HG02870 (cell line): Measurements from ENCODE around the gene SPSB2.
A peak's percentile ranks its signal among the peaks of the same experiment; 100 is the strongest.
"Not testable (repeated sequence)": the region's sequence is repeated elsewhere in the genome, so short reads cannot be mapped to it uniquely, and the experiment has no call there.

Source experiments
- ATAC-seq: cut with Tn5 transposase; IDR thresholded peaks from one replicate; pipeline ENCODE4 v1.9.1; 2021; ENCODE audit warnings: mild to moderate bottlenecking, moderate library complexity; ENCODE audit not compliant: unreplicated experiment

Gene SPSB2

DNA sequence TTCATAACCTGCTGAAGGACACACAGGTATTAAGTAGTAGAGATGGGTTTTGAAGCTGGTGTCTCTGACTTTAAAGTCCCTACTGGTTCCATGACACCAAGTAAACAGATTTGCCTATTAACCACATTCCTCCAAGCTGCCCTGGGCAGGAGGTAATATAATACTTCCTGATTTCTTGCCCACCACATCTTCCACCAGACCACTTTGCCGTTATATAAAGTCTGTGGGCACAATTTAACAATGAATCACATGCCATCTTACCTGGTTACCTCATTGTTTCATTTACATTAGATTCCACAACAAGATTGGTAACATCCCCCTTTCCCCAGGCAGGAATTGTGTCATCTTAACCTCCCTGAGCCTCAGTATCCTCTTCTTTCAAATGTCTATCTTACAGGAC is 30.6 kb upstream of the SPSB2 start:
- ATAC-seq: no peak

DNA sequence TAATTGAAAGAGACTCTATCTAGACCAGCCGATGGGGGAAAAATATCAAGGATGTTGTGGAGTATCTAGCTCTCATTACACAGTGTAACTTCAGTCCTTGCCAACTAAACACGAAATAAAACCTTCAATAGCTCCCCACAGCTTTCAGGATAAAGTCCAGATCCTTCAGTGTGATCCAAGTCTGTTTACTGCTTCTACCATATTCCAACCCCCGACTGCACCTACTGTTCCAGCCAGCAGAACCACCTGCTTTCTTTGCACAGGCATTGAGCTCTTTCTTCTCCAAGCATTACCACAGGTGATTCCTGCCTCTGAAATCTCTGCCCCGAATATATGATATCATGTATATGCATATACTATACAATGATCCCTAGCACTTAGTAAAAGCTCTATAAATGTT is 29.3 kb upstream of the SPSB2 start:
- ATAC-seq: no peak

DNA sequence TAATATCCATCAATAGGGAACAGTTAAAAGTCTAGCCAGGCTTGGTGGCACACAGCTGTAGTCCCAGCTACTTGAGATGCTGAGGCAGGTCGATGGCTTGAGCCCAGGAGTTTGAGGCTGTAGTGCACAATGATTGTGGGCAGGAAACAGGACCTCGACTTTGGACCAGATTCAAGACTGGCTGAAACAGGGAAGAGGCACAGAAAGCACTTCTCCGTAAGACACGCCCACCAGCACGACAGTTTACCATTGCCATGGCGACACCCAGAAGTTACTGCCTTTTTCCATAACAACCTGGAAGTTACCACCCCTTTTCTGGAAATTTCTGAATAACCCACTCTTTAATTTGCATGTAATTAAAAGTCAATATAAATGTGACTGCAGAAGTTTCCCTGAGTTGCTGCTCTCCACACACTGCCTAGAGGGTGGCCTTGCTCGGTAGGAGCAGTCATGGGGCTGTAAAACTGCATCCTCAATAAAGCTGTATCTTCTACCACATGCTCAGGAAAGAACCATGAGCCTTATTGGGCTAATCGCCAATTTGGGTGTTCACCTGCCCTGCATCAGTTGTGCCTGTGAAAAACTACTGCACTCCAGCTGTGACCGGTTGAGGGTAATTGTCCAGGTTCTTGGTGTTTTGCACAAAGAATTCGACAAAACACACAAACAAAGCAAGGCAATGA is 26.9 kb upstream of the SPSB2 start:
- no peak for ATAC-seq

DNA sequence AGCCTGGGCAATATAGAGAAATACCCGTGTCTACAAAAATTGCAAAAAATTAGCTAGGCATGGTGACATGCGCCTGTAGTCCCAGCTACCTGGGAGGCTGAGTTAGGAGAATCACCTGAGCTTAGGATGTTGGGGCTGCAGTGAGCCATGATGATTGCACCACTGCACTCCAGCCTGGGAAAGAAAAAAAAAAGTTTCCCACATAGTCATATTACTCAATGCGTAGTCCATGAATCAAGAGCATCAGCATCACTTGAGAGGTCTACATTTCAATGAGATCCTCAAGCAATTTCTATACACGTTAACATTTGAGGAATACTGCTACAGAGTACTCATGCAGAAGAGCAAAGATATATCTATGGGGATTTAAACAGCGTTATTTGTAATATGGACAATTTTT is 26.3 kb upstream of the SPSB2 start:
- ATAC-seq: no peak

DNA sequence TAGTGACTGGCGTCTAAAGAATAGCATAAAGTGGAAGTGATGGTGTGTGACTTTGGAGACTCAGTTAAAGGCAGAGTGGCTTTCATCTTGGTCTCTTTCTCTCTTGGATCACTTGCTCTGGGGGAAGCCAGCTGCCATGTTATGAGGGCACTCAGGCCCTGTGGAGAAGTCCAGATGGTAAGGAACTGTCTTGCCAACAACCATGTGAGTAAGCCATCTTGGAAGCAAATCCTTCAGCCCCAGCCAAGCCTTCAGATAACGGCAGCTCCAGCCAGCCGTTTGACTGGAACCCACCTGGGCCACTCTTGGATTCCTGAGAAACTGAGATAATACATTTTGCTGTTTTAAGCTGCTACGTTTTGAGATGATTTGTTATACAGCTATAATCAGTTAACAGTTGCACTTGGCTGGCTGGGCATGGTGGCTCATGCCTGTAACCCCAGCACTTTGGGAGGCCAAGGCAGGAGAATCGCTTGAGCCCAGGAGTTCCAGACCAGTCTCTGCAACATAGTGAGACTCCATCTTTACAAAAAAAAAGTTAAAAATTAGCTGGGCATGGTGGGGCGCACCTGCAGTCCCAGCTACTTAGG is 23.8 kb upstream of the SPSB2 start:
- no peak for ATAC-seq

DNA sequence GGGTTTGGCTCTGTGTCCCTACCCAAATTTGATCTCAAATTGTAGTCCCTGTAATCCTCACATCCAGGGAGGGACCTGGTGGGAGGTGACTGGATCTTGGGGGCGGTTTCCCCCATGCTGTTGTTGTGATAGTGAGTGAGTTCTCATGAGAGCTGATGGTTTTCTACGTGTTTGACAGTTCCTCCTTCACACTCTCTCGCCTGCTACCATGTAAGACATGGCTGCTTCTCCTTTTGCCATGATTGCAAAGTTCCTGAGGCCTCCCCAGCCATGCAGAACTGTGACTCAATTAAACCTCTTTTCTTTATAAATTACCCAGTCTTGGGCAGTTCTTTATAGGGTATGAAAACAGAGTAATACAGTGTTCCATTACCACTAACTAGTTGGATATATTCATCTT is 21.2 kb upstream of the SPSB2 start:
- no peak for ATAC-seq

DNA sequence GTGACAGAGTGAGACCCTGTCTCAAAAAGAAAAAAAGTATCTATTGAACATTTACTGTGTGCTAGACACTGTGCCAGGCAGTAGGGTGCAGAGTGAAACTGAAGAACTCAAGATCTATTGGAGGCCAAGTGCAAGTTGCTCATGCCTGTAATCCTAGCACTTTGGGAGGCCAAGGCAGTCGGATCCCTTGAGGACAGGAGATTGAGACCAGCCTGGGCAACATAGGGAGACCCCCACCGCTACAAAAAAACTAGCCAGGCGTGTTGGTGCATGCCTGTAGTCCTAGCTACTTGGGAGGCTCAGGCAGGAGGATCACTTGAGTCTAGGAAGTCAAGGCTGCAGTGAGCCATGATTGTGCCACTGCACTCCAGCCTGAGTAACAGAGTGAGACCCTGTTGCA is 19.6 kb upstream of the SPSB2 start:
- ATAC-seq: not testable (repeated sequence)

DNA sequence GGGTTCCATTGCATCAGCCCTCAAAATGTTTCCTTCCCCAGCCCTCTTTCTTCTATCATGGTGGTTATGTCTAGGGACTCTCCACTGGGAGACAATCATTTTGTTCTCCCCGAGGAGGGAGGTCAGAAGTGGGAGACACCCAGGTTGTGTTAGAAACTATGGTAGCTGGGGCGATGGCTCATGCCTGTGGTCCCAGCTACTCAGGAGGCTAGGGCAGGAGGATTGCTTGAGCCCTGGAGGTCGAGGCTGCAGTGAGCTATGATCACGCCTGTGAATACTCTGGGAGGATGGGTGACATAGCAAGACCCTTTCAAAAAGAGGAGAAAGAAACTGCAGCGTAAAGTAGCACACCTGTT is 18.5 kb upstream of the SPSB2 start:
- ATAC-seq: peak; percentile 8

DNA sequence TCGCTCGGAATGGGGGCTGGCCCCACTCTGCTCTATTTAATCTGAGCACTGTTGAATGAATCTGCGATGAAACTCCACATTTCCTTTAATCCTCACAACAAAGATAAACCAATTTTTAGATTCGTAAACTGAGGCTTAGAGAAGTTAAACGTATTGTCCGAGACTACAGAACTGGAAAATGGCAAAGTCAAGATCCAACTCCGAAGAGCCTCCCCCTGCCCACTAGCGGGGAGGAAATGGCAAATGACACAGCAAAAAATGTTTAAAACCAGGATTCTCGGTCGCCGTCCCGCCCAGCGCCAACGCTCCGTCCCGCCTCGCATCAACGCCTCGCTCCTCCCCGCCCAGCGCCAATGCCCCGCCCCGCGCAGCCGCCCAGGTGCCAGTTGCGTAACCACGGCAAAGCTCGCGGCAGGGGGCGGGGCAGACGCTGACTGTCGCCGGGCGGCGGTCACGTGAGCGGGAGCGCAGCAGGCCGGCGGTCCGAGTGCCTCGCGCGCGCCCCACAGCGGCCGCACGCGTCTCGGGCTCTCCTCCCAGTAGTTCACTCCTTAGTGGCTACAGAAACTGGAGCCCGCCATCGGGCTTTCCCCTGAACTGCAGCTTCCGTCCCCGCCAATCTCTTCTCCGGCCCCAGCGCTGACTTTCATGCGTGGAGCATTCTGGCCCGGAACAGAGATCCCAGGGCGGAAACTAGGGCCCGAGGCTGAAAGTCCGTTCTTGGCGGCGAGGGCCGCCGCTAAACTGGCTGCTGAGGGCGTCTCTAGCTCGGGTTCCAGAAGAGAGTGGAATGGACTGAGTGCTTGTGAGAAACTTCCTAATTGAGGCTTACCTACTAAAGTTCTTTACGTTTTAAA is 17.9 kb upstream of the SPSB2 start:
- peak; percentile 86 for ATAC-seq

DNA sequence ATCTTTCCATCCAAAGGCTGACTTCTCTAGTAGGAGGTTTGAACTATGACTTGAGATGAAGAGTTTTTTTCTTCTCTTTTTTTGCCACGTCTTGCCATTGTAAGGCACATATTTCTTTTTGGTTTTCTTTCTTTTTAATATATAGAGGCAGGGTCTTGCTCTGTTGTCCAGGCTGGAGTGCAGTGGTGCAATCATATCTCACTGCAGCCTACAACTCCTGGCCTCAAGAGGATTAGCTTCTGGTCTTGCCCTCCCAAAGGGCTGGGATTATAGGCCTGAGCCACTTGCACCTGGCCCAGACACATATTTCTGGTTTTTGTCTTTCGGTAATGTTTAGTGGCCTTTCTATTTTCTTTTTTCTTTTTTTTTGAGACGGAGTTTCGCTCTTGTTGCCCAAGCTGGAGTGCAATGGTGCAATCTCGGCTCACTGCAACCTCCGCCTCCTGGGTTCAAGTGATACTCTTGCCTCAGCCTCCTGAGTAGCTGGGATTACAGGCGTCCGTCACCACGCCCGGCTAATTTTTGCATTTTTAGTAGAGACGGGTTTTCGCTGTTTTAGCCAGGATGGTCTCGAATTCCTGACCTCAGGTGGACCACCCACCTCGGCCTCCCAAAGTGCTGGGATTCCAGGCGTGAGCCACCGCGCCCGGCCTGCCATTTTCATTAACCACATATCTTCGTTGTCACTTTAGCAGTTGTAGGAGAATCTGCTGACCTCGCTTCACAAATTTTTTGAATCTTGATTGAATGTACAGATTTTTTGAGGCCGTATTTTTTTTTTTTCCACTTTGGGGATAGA is 16.9 kb upstream of the SPSB2 start:
- ATAC-seq: not testable (repeated sequence)

DNA sequence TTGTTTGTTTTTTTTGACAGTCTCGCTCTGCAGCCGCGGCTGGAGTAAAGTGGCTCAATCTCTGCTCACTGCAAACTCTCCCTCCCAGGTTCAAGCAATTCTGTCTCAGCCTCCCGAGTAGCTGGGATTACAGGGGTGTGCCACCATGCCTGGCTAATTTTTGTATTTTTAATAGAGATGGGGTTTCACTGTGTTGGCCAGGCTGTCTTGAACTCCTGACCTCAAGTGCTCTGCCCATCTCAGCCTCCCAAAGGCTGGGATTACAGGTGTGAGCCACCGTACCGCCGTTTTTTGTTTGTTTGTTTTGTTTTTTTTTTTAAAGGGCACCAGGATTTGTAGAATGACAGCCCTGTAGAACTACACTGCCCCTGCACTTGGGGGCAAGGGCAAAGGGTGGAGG is 15.7 kb upstream of the SPSB2 start:
- not testable (repeated sequence) for ATAC-seq

DNA sequence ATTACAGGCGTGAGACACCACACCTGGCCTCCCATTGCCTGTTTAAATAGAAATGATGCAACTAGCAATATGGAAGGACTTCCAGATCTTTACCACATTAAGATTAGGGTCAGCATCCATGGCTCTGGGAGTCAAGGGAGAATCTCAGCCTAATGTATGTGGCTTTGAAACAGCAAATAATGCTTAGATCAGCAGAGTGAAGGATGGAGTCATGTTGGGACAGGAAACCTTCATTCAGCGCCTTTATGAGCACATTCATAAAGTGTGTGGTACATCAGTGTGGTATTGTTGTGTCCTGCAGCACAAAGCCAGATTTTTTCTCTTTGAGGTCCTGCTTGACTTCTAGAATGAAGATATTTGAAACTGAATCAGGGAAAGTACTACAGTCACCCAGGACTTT is 15.3 kb upstream of the SPSB2 start:
- no peak for ATAC-seq

DNA sequence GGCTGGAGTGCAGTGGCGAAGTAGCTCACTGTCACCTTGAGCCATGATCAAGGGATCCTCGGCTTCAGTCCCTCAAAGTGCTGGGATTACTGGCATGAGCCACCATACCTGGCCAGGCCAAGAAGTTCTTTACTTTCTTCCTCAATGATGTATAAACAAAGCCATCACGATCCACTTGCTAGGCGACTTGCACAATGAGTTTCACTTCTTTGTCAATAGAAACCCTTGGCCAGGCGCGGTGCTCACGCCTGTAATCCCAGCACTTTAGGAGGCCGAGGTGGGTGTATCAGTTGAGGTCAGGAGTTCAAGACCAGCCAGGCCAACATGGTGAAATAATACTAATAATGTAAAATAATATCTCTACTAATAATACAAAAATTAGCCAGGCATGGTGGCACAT is 14.4 kb upstream of the SPSB2 start:
- no peak for ATAC-seq

DNA sequence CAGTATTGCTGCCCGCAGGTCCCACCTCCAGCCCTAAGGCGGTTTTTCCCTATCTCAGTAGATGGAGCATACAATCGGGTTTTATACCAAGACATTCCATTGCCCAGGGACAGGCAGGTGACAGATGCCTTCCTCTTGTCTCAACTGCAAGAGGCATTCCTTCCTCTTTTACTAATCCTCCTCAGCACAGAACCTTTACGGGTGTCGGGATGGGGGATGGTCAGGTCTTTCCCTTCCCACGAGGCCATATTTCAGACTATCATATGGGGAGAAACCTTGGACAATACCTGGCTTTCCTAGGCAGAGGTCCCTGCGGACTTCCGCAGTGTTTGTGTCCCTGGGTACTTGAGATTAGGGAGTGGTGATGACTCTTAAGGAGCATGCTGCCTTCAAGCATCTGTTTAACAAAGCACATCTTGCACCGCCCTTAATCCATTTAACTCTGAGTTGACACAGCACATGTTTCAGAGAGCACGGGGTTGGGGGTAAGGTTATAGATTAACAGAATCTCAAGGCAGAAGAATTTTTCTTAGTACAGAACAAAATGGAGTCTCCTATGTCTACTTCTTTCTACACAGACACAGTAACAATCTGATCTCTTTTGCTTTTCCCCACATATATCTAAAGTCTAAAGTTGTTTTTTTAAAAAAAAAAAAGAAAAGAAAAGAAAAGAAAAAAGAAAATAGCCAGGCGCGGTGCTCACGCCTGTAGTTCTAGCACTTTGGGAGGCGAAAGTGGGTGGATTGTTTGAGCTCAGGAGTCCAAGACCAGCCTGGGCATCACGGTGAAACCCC is 13.3 kb upstream of the SPSB2 start:
- not testable (repeated sequence) for ATAC-seq

DNA sequence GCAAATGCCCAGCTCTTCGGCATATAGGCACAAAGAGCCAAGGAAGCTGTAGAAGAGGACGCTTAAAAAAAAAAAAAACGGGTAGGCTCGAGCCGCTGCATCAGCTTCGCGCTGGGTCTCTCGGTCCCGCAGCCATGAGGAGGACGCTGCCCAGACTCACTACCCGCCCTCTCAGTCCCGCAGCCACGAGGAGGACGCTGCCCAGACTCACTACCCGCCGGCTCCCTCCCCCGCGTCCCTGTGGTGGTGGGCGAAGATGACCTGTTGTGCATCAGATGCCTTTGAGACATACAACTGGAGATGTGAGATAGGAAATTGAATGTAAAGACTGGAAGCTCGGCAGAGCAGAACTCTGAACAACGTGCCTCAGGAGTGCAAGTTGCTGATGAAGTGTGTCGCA is 11.4 kb upstream of the SPSB2 start:
- no peak for ATAC-seq

DNA sequence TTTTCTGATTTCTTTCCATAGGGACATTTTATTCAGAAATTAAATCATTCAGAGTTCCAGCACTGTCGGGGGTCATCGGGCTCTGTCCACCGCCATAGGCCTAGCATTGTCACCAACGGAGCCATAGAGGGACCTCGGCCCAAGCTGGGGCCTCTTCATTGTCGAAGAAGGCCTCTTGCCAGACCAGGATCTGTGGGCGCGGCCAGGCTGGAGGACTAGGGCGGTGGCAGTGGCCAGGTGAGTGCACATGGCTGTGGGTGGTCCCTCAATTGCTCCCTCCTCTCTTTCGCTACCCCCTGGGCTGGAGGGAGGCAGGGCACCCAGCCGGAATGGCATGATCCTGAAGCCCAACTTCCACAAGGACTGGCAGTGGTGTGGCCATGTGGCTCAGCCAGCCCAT is 10.6 kb upstream of the SPSB2 start:
- no peak for ATAC-seq

DNA sequence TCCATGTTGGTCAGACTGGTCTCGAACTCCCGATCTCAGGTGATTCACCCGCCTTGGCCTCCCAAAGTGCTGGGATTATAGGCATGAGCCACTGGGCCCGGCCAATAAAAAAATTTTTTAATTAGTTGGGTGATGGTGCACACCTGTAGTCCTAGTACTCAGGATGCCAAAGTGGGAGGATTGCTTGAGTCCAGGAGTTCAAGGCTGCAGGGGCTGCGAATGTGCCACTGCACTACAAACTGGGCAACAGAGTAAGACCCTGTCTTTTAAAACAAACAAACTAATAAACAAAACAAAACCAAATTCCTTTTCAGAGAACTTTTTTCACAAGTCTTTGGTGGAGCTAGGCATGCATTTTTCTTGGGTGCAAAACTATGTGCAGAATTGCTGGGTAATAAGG is 10.1 kb upstream of the SPSB2 start:
- no peak for ATAC-seq

DNA sequence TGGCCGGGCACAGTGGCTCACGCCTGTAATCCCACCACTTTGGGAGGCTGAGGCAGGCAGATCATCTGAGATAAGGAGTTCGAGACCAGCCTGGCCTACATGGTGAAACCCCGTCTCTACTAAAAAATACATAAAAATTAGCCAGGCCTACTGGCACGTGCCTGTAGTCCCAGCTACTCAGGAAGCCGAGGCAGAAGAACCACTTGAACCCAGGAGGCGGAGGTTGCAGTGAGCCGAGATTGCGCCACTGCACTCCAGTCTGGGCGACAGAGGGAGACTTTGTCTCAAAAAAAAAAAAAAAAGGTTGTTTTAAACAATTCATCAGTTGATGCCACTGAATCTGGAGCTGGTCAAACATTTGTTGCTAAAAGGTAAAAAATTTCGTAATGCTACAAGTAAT is 6.7 kb upstream of the SPSB2 start:
- ATAC-seq: not testable (repeated sequence)

DNA sequence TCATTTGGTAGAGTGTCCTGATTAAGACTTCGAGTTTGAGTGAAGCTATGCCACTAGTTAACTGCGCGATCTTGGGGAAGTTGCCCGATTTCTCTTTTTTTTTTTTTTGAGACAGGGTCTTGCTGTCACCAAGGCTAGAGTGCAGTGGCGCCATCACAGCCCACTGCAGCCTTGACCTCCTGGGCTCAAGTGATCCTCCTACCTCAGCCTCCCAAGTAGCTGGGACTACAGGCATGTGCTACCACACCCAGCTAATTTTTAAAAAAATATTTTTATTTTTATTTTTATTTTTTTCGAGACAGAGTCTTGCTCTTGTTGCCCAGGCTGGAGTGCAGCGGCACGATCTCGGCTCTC is 889 bp upstream of the SPSB2 start:
- ATAC-seq: not testable (repeated sequence)
